HL-60 (cell line): ENCODE measurements around the gene DHFR2.

Source experiments
- DNase-seq, 2 experiments: peaks; one replicate each; pipeline ENCODE4 v3.0.0-alpha.2; 2010 to 2020; ENCODE audit warnings: low read depth in 1 of 2, low spot score in 1 of 2
- H3K27ac ChIP-seq: fragments of 250-450 bp; sonication (Bioruptor Pico); replicated peaks from 2 replicates; pipeline ENCODE4 v1.5.1; 2020; ENCODE audit warnings: mild to moderate bottlenecking, moderate library complexity
- H3K27me3 ChIP-seq: fragments of 250-450 bp; sonication (Bioruptor Pico); 2 replicates; pipeline ENCODE4 v1.5.1; 2021; ENCODE audit warnings: mild to moderate bottlenecking, moderate library complexity; ENCODE audit not compliant: insufficient read depth, poor library complexity, severe bottlenecking
- H3K4me3 ChIP-seq: replicated peaks from 2 replicates; pipeline ENCODE4 v1.5.1; 2011; ENCODE audit warnings: mild to moderate bottlenecking, control low read depth, low read length; ENCODE audit not compliant: insufficient read depth
- CTCF ChIP-seq: IDR thresholded peaks from one replicate; pipeline ENCODE4 v1.5.1; 2011; ENCODE audit warnings: low read length, control low read depth, inconsistent platforms; ENCODE audit not compliant: insufficient read depth
- GABPA ChIP-seq: IDR thresholded peaks from 2 replicates; pipeline ENCODE4 v1.6.1; 2012; ENCODE audit warnings: low read depth
- POLR2AphosphoS5 ChIP-seq: IDR thresholded peaks from 2 replicates; pipeline ENCODE4 v1.6.1; 2012; ENCODE audit warnings: low read depth
- REST ChIP-seq: IDR thresholded peaks from 2 replicates; pipeline ENCODE4 v1.6.1; 2012; ENCODE audit warnings: low read depth; ENCODE audit not compliant: insufficient replicate concordance
- SPI1 ChIP-seq: IDR thresholded peaks from 2 replicates; pipeline ENCODE4 v1.6.1; 2012; ENCODE audit warnings: low read depth, mild to moderate bottlenecking, borderline replicate concordance

The DHFR2 gene

DNA sequence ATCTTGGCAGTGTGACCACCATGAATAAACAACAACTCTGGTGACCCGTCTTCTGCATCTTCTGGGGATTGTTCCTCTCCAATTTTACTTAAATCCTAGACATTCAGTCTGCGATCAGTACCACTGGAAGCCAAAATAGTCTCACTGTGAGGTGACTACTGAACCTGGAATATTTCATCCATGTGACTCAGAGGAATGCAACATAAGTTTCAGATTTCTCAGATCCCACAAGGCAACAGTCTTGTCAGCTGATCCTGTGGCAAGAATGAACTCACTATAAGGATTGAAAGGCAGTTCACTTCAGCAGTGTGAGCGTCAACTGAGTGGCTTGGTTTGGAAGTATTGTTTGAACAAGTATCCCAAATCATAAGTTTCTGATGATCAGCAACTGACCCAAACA lies 13.3 kb upstream of the DHFR2 start:
- TF ChIP-seq POLR2AphosphoS5 = no peak
- no peak for TF ChIP-seq CTCF
- no peak for TF ChIP-seq REST
- no peak for TF ChIP-seq SPI1
- no peak for TF ChIP-seq GABPA
- Histone ChIP-seq H3K27me3 (no peaks in the 10 kb centered on the region), H3K27ac (no peak overlapping the region), H3K4me3 (no peak overlapping the region)
- DNase-seq = no peak

DNA sequence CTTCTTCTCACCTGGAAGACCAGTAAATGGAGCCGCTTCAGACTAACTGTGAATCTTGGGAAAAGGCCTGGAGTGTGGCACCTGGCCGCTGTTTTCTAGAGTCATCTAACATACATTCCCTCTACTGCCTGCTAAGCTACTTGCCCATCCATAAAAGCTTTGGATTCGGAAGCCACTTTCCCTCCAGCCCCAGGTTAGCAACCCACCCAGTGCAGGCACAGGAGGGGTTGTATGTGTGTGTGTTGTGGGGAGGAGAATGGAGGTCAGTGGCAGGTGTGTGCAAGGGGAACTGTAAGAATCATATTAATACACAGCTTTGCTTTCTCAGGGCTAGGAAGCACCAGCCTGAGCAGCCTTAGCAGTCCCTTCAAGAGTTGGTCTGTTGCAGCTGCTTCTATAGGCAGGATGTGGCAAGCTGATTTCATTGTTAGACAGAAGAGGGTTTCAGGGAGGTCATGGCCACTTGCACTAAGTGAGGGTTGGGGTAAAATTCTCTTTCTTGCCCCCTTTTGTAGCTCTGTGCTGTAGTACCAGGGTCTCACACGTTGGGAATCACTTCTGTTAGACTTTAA lies 9.1 kb upstream of the DHFR2 start:
- no peak overlapping the region for H3K4me3 ChIP-seq
- H3K27me3 ChIP-seq = no peaks in the 10 kb centered on the region
- DNase-seq = no peak
- no peak overlapping the region for H3K27ac ChIP-seq
- TF ChIP-seq POLR2AphosphoS5 (no peak), REST (no peak), GABPA (no peak), CTCF (no peak), SPI1 (no peak)

GRCh38 chr3:94070341-94070911 lies 7.7 kb upstream of the DHFR2 start:
- TF ChIP-seq REST (no peak), POLR2AphosphoS5 (no peak), CTCF (no peak), SPI1 (no peak), GABPA (no peak)
- Histone ChIP-seq H3K27ac (no peak overlapping the region), H3K4me3 (no peak overlapping the region), H3K27me3 (no peaks in the 10 kb centered on the region)
- DNase-seq = no peak
